Iris pigment epithelial cell (primary cell): ENCODE results near the gene SLC12A8.
A peak's percentile ranks its signal among the peaks of the same experiment; 100 is the strongest.

ENCODE experiments used
- DNase-seq: peaks from one replicate; pipeline ENCODE4 v3.0.0-alpha.2; 2011; ENCODE audit warnings: low read depth

SLC12A8 gene

DNA sequence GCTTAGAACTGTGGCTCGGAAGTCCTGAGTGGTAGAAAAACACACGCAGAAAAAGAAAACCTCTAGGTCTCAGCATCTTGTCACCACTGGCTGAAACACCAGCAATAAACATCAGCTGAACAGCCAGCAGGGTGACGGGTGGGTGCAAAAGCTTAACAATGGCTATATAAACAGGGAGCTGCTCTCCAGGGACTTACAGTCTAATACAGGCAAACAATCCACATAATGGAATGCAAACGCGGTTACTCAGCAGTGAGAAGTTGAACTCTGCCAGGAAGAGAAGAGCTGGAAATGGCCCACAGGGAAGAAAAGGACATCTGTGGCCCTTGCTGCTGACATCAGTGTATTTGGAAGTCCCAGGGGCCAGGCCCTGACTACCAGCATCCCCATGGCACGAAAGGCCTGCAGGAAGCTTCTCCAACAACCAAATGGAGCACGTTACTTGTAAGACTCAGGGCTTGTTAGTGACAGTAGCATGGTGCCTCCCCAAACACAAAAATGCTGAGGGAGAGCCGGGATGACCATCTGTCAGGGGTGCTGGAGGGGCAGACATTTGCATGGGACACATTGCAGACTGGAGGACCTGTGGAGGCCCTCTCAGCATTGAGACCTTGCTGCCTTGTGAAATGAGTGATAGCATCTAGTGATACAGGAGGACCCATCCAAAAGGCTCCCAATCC lies 159.8 kb downstream of the SLC12A8 start:
- DNase-seq = peak; percentile 87

DNA sequence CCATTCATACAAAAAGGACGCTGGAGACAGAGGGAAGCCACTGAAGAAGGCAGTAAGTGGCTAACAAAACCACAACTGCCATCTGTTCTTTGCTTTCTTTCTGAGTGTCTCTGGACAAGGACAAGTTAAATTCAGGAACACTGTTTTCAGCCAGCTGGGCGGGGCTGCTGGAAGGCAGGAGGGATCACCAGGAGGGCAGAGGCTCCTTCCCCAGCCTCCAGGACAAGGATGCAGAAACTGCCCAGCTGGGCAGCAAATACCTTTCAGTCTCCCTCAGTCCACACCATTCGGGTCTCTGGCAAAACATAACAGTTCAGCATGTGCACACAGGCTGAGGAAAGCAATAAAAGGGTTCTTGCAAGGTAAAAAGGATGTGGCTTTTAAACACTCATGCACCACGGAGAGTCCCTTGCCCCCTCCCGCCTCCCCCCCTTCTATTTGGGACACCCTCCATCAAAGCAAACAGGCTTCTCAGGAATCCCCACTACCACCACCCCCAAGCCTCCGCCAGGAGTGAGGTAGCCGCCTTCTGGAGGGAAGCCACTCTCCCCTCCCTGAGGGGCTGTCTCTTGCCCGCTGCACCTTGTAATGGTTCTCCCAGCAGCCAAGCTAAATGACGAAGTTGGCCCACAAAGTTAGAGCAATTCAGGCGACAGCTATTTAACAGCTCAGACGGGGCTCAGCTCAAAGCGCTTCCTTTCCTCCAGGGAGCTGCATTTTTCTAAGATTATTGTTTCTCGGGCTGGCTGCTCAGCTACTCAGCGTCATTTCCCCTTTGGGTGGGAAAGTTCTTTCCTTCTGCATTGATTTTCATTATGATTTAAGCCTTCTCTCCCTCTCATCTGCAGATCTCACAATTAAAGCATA lies 160.6 kb downstream of the SLC12A8 start:
- DNase-seq = peak; percentile 77

GRCh38 chr3:125051205-125051604 lies 161.3 kb downstream of the SLC12A8 start:
- no peak for DNase-seq

DNA sequence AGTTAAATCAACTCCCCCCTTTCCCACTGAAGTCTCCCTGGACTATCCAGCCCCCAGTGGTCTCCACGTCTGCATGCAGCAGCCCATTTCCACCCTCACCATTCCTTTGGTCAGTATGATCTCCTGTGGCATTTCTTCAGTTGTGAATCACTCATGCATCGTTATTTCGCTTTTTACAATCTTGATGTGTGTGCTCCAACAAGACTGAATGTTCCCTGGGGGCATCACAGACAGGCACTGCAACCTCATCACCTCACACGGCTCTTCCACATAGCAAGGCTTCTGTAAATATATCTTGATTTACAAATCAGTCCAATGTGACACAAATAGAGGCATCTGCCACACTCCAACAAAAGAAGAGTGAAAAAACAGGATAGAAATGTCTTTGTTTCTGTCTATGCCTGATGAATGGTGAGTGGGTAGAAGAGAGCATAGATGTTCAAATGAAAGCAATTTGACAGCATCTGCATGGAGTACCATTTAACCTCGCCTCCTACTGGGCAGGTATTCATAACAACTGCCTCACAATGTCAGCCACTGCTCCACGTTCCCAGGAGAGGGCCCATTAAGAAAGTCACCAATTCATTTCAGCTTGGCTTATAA lies 162.0 kb downstream of the SLC12A8 start:
- no peak for DNase-seq

- DNase-seq = no peak
These were observed 164.3 kb downstream of the SLC12A8 start for GRCh38 chr3:125048282-125048681.

- peak; percentile 88 for DNase-seq
These were observed 166.6 kb downstream of the SLC12A8 start for GRCh38 chr3:125045965-125046364.

GRCh38 chr3:125045194-125045593 lies 167.4 kb downstream of the SLC12A8 start:
- DNase-seq = no peak

DNA sequence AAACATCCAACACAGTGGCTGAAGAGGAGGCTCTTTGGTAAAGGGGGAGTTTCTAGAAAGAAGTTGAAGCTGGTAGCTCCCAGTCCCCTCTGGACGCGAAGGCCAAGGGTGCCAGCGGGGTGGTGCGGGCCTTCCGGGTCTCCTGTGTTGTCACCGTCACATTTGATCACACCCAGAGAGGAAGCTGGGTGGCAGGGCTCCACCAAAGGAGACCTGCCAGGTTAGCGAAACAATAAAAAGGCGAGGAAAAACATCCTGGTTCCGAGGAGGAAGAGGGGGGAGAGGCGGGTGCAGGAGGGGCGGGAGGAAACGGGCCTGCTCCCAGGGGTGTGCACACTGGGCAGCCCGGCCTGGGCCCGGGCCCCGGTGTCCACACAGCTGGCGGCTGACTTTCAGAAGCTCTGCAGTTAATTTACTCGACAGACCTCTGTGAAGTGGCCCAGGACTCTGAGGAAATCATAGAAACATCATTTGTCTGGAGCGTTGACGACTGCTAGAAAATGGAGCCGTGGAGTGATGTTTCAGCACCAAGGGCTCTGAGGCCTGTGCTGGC lies 168.9 kb downstream of the SLC12A8 start:
- no peak for DNase-seq

DNA sequence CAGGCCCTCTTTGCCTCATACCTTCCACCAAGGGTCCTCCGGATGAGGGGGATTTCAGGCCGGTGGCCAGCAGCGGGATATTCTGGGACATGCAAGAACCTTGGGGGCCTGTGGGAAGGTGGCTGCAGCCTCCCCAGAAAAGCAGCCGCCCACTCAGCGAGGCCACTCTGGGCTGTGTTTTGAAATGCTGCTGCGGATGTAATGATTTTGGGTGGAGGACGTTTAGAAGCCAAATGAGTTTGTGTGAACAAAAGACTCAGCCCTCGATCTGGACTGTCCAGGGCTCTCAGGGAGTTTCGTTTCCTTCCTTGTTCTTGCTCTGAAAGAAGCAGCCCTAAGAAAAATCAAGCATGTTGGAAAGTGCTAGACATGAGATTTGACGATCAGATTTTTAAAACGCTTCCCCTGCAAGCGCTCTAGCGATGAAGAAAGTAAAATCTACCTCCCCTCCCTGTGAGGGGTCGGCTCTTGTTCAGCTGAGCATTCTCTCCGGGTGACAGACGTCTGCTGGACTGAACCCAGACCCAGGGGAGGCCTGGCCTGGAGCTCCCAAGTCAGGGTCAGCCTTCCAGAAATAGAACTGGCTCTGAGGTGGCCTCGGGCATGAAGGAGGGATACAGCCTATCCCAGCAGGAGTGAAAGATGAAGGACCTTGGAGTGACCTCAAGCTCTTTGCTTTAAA lies 169.7 kb downstream of the SLC12A8 start:
- no peak for DNase-seq

DNA sequence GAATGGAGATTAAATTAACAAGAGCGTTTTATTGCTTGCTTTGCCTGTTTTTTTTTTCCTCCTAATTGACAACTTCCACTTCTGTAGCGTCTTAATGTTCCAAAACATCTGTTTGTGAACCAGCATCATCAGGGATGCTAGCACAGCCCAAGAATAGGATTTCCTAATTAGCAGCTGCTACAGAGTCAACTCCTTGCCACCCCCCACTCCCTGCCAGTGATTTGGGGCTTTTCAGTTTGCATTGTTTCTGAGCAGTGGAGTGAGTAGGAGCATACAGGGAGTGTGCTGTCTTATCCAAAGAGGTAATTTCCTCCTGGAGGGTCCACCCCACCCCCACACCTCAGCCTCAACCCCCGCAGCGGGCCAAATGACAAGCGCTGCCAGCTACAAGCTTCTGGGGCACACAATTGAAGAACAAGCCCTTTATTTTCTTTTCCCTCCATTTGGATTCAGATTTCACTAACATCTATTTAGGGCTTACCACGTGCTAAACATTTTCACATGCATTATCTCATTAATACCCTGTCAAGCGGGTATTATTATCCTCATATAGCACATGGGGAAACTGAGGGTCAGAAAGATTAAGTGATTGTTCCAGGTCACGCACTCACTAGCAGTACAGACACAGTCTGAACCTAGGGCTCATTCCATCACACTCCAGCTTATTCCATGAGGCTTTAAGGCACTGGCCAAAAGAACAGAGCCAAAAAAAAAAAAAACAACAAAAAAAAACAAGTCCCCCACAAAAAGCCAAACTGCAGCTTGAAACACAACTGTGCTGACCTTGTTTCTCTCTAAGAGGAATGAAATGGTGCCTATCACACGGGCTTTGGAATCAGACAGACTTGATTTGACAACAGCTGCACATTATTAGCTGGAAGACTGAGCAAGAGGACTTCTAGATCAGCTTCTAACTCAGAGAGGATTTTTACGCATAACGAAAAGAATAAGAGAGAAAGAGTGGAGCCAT lies 173.1 kb downstream of the SLC12A8 start:
- no peak for DNase-seq

GRCh38 chr3:125037498-125038150 lies 174.9 kb downstream of the SLC12A8 start:
- DNase-seq = no peak

GRCh38 chr3:125035217-125035616 lies 177.3 kb downstream of the SLC12A8 start:
- DNase-seq = no peak

- DNase-seq = no peak
These were observed 178.9 kb downstream of the SLC12A8 start for GRCh38 chr3:125033616-125034015.

DNA sequence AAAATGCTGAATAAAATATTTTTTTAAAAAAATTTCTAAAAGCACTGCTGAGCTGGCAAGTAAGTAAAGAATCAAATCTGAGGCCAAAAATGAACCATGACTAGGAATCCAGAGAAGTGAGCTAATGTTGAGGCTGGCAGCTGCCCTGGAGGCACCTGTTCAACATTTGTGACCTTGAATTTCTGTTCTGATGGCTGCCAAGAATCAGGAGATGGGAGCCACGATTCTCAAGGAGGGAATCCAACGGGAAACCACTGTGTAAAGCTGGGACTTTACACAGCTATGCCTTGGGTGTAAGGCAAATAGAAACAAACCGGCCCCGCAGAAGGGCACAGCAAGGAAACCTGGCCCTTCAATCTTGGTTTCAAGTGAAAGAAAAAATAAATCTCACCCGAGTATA lies 179.4 kb downstream of the SLC12A8 start:
- no peak for DNase-seq

GRCh38 chr3:125032683-125033082 lies 179.9 kb downstream of the SLC12A8 start:
- no peak for DNase-seq
